Fibroblast of lung (primary cell): ENCODE measurements around the gene CARD18. TPM values are rescaled to one million over a fixed set of nuclear protein-coding genes. Genes with fewer than 3 reads are reported as not detected.
"Not testable (repeated sequence)": the region's sequence is repeated elsewhere in the genome, so short reads cannot be mapped to it uniquely, and the experiment has no call there.

Experiments used
- DNase-seq, 2 donors: peaks; one replicate each; pipeline versions ENCODE4 v3.0.0 to v3.0.0-alpha.2; 2010; ENCODE audit warnings: low read depth in 2 of 2
- H2AFZ ChIP-seq: 2 replicates; pipeline ENCODE4 v1.5.1; 2012; ENCODE audit warnings: low read length, control low read depth, inconsistent platforms
- H3K27ac ChIP-seq: 2 replicates; pipeline ENCODE4 v1.5.1; 2011; ENCODE audit warnings: low read length, control low read depth; ENCODE audit not compliant: insufficient read depth
- H3K27me3 ChIP-seq: 2 replicates; pipeline ENCODE4 v1.5.1; 2011; ENCODE audit warnings: mild to moderate bottlenecking, low read length; ENCODE audit not compliant: control insufficient read depth, insufficient read depth
- H3K36me3 ChIP-seq: 2 replicates; pipeline ENCODE4 v1.5.1; 2011; ENCODE audit warnings: low read length; ENCODE audit not compliant: control insufficient read depth, insufficient read depth
- H3K4me1 ChIP-seq: 2 replicates; pipeline ENCODE4 v1.5.1; 2011; ENCODE audit warnings: low read length; ENCODE audit not compliant: control insufficient read depth, insufficient read depth; ENCODE audit errors: extremely low read depth
- H3K4me2 ChIP-seq: 2 replicates; pipeline ENCODE4 v1.5.1; 2011; ENCODE audit warnings: low read length, control low read depth; ENCODE audit not compliant: insufficient read depth; ENCODE audit errors: extremely low read depth
- H3K4me3 ChIP-seq, 4 experiments: fragments of 200-600 bp in 1 of 4; sonication (generic) in 1 of 4; replicated peaks in 1 of 4; 2 replicates each; pipeline ENCODE4 v1.5.1; 2011 to 2016; ENCODE audit warnings: low read length in 4 of 4, low read depth in 3 of 4, mild to moderate bottlenecking in 3 of 4, control low read depth in 2 of 4, inconsistent platforms in 1 of 4, mixed read lengths in 1 of 4; ENCODE audit not compliant: insufficient read depth in 1 of 4; ENCODE audit errors: control extremely low read depth in 1 of 4
- H3K79me2 ChIP-seq: 2 replicates; pipeline ENCODE4 v1.5.1; 2012; ENCODE audit warnings: mild to moderate bottlenecking, low read length, inconsistent platforms; ENCODE audit not compliant: control insufficient read depth, insufficient read depth
- H3K9ac ChIP-seq: 2 replicates; pipeline ENCODE4 v1.5.1; 2011; ENCODE audit warnings: mild to moderate bottlenecking, low read length, control low read depth; ENCODE audit not compliant: insufficient read depth
- H3K9me3 ChIP-seq: 2 replicates; pipeline ENCODE4 v1.5.1; 2012; ENCODE audit warnings: low read depth, low read length; ENCODE audit not compliant: control insufficient read depth, insufficient read depth
- H4K20me1 ChIP-seq: 2 replicates; pipeline ENCODE4 v1.5.1; 2011; ENCODE audit warnings: low read length; ENCODE audit not compliant: control insufficient read depth, insufficient read depth; ENCODE audit errors: extremely low read depth
- CTCF ChIP-seq, 2 donors: IDR thresholded peaks in 1 of 2; conservative IDR thresholded peaks in 1 of 2; 1 replicate in 1 of 2; 2 replicates in 1 of 2; pipeline ENCODE4 v1.5.1; 2011 to 2012; ENCODE audit warnings: low read length in 2 of 2, control low read depth in 1 of 2, inconsistent platforms in 1 of 2, low read depth in 1 of 2, mild to moderate bottlenecking in 1 of 2
- EZH2 ChIP-seq: IDR thresholded peaks from 2 replicates; pipeline ENCODE4 v1.5.1; 2012; ENCODE audit warnings: low read length, control low read depth, mild to moderate bottlenecking; ENCODE audit errors: missing control alignments
- polyA plus RNA-seq, 2 donors: library from polyadenylated mRNA; depleted of rRNA in 1 of 2; stranded (reverse) in 1 of 2; unstranded in 1 of 2; fragments of >200 nt; gene quantifications; 2 replicates each; pipeline ENCODE4 v1.2.1, GENCODE V29; 2011 to 2012; ENCODE audit warnings: missing spikeins in 1 of 2
- total RNA-seq: library from RNA; depleted of rRNA; stranded (reverse); fragments of >200 nt; gene quantifications from 2 replicates; pipeline ENCODE4 v1.2.1, GENCODE V29; 2014

The CARD18 gene
- total and polyA plus RNA-seq, 2 donors (not counting 1 experiment from before 2014, with no cell fraction given), result not detected

- no peaks in the 10 kb centered on the region for H3K36me3 ChIP-seq
- H3K4me3 ChIP-seq, result no peak overlapping the region
- H3K4me1 ChIP-seq, result no peaks in the 10 kb centered on the region
- no peaks in the 10 kb centered on the region for H4K20me1 ChIP-seq
- H3K27ac ChIP-seq, result no peak overlapping the region
- H2AFZ ChIP-seq, result no peak overlapping the region
- H3K27me3 ChIP-seq, result no peaks in the 10 kb centered on the region
- H3K4me2 ChIP-seq, result no peak overlapping the region
- H3K79me2 ChIP-seq, result no peaks in the 10 kb centered on the region
- DNase-seq, result no peak
- TF ChIP-seq EZH2, result no peak
- TF ChIP-seq CTCF (conservative IDR thresholded peaks at IDR 0.05 in 1 of 2, IDR thresholded peaks at IDR 0.05 in 1 of 2; ENCODE audit: low read depth in 1 of 2, low read length in 2 of 2), result no peak
- H3K9me3 ChIP-seq, result no peaks in the 10 kb centered on the region
- H3K9ac ChIP-seq, result no peak overlapping the region
Observed at GRCh38 chr11:105104292-105104691, 35.3 kb downstream of the CARD18 start.

GRCh38 chr11:105103336-105103735 lies 36.2 kb downstream of the CARD18 start:
- Histone ChIP-seq H3K27me3 (no peaks in the 10 kb centered on the region), H3K4me3 (no peak overlapping the region), H4K20me1 (no peaks in the 10 kb centered on the region), H3K9ac (no peak overlapping the region), H3K4me2 (no peak overlapping the region), H2AFZ (no peak overlapping the region), H3K4me1 (no peaks in the 10 kb centered on the region), H3K36me3 (no peaks in the 10 kb centered on the region), H3K9me3 (no peaks in the 10 kb centered on the region), H3K79me2 (no peaks in the 10 kb centered on the region), H3K27ac (no peak overlapping the region)
- DNase-seq, result no peak
- TF ChIP-seq EZH2, result no peak
- TF ChIP-seq CTCF (conservative IDR thresholded peaks at IDR 0.05 in 1 of 2, IDR thresholded peaks at IDR 0.05 in 1 of 2; ENCODE audit: low read depth in 1 of 2, low read length in 2 of 2), result no peak

GRCh38 chr11:105102079-105102581 lies 37.4 kb downstream of the CARD18 start:
- H3K79me2 ChIP-seq, H3K9me3 ChIP-seq, H3K36me3 ChIP-seq, H3K4me1 ChIP-seq, H3K27me3 ChIP-seq, H3K4me2 ChIP-seq, H3K27ac ChIP-seq, H2AFZ ChIP-seq, DNase-seq, H3K9ac ChIP-seq, H4K20me1 ChIP-seq, H3K4me3 ChIP-seq: not testable (repeated sequence)
